NB4 (cell line): ENCODE results near the gene CBX5.

Experiments used
- CTCF ChIP-seq: IDR thresholded peaks from one replicate; pipeline ENCODE4 v1.5.1; 2012; ENCODE audit warnings: low read depth, low read length
- MYC ChIP-seq: IDR thresholded peaks from 2 replicates; pipeline ENCODE4 v1.6.1; 2011; ENCODE audit warnings: low read depth, low read length
- POLR2A ChIP-seq: IDR thresholded peaks from 2 replicates; pipeline ENCODE4 v1.6.1; 2011; ENCODE audit warnings: mild to moderate bottlenecking; ENCODE audit not compliant: insufficient read length; ENCODE audit errors: extremely low read depth

GRCh38 chr12:54257332-54257731 is 22.6 kb downstream of the CBX5 start:
- no peak for TF ChIP-seq CTCF
- TF ChIP-seq MYC: no peak
- TF ChIP-seq POLR2A: no peak
